Activated CD8-positive, alpha-beta memory T cell treated with anti-CD3 and anti-CD28 coated beads, Interleukin-2, amount 10 ng/mL, durations not matched to agents 7 days and 5 days (primary cell): ENCODE results near the gene PRXL2C. TPM values are rescaled to one million over a fixed set of nuclear protein-coding genes. Genes with fewer than 3 reads are reported as not detected.
A peak's percentile ranks its signal among the peaks of the same experiment; 100 is the strongest.
"Not testable (repeated sequence)": the region's sequence is repeated elsewhere in the genome, so short reads cannot be mapped to it uniquely, and the experiment has no call there.

ENCODE experiments used
- ATAC-seq: fragments of 150-1000 bp; cut with Tn5 transposase; one replicate; pipeline ENCODE4 v1.10.0; 2021; ENCODE audit warnings: moderate library complexity
- CTCF ChIA-PET: fragments of 350-600 bp; sonication (Branson Sonifier 250); formaldehyde crosslinking; loops from one replicate; lab custom pipeline; 2021; ENCODE audit warnings: antibody characterized with exemption; lab: Charles Lee
- DNase-seq: peaks from one replicate; pipeline ENCODE4 v3.0.0-alpha.2; 2020
- H3K27ac Mint-ChIP-seq: one replicate; pipeline ENCODE4 v1.8.0; 2021; ENCODE audit warnings: mild to moderate bottlenecking, mixed read lengths
- H3K27me3 Mint-ChIP-seq: one replicate; pipeline ENCODE4 v1.8.0; 2021; ENCODE audit warnings: mixed read lengths
- H3K36me3 Mint-ChIP-seq: one replicate; pipeline ENCODE4 v1.8.0; 2021; ENCODE audit warnings: mild to moderate bottlenecking, mixed read lengths
- H3K4me1 Mint-ChIP-seq: one replicate; pipeline ENCODE4 v1.8.0; 2021; ENCODE audit warnings: mixed read lengths
- H3K4me3 Mint-ChIP-seq: one replicate; pipeline ENCODE4 v1.8.0; 2021; ENCODE audit warnings: mild to moderate bottlenecking, moderate library complexity, mixed read lengths
- H3K9me3 Mint-ChIP-seq: one replicate; pipeline ENCODE4 v1.8.0; 2022; ENCODE audit warnings: low read depth, mixed read lengths
- total RNA-seq, 2 experiments: library from RNA; stranded (reverse); gene quantifications; one replicate each; pipeline ENCODE4 v1.2.3, GENCODE V29; 2021

PRXL2C gene
- total RNA-seq, 2 experiments from 2014 or later: 7.0 to 10.0 TPM

DNA sequence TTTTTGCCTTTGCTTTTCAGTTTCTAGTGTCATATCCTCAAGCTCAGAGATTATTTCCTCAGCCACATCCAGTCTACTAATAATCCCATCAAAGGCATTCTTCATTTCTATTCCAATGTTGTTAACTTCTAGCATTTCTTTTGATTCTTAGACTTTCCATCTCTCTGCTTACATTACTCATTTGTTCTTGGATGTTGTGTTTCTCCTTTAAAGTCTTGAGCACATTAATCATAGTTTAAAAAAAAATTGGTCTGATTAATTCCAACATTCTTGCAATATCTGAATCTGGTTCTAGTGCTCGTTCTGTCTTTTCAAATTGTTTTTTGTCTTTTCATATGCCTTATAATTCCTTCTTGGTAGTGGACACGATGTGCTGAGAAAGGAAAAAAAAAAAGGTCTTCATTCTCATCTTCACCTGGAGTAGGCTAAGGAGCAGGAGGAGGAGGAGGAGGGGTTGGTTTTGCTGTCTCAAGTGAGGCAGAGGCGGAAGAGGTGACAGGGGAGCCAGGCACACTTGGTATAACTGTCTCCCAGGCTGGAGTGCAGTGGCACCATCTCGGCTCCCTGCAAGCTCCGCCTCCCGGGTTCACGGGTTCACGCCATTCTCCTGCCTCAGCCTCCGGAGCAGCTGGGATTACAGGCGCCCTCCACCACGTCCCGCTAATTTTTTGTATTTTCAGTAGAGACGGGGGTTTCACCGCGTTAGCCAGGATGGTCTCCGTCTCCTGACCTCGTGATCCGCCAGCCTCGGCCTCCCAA, 16.3 kb downstream of the PRXL2C start:
- ATAC-seq (no peak), DNase-seq (no peak)
- CTCF ChIA-PET: no interaction called here
- no peak overlapping the region for H3K4me3 Mint-ChIP-seq
- H3K4me1 Mint-ChIP-seq: no peaks in the 10 kb centered on the region
- H3K9me3 Mint-ChIP-seq: no peaks in the 10 kb centered on the region
- H3K27me3 Mint-ChIP-seq: peaks cover 13% of the 10 kb centered on the region
- H3K27ac Mint-ChIP-seq: no peak overlapping the region
- peaks cover 5% of the 10 kb centered on the region for H3K36me3 Mint-ChIP-seq

DNA sequence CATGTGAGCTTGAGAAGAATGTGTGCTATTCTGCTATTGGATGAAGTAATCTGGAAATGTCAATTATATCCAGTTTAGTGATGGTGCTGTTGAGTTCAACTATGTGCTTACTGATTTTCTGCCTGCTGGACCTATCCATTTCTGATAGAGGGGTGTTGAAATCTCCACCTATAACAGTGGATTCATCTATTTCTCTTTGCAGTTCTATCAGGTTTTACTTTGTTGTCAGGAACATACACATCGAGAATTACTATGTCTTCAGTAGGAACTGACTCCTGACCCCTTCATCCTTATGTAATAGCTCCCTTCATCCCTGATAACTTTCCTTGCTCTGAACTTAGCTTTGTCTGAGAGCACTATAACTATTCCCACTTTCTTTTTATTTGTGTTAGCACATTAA, 18.7 kb downstream of the PRXL2C start:
- Mint-ChIP-seq H3K4me3 (no peak overlapping the region), H3K9me3 (no peaks in the 10 kb centered on the region), H3K36me3 (peaks cover 1% of the 10 kb centered on the region), H3K27ac (no peak overlapping the region), H3K27me3 (peaks cover 19% of the 10 kb centered on the region), H3K4me1 (no peaks in the 10 kb centered on the region)
- CTCF ChIA-PET: interaction anchor here (1.2 to 1.4 kb wide), 2 partner anchors 194 to 319 kb away, joined by 3 to 4 read pairs; no protein-coding TSS in a partner anchor
- no peak for ATAC-seq
- DNase-seq: no peak

DNA sequence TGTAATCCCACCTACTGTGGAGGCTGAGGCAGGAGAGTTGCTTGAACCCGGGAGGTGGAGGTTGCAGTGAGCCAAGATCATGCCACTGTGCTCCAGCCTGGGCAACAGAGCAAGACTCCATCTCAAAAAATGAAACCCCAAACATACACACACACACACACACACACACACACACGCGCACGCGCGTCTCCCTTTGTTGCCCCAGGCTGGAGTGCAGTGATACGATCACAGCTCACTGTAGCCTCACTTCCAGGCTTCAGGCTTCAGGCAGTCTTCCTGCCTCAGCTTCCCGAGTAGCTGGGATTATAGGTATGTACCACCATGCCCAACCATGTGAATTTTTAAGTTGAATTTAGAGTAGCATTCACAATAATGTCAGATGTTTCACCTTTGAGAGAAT, 21.5 kb downstream of the PRXL2C start:
- CTCF ChIA-PET, ATAC-seq, H3K9me3 Mint-ChIP-seq, H3K36me3 Mint-ChIP-seq, H3K27ac Mint-ChIP-seq, H3K4me3 Mint-ChIP-seq, H3K4me1 Mint-ChIP-seq, DNase-seq: not testable (repeated sequence)
- H3K27me3 Mint-ChIP-seq: peaks cover 31% of the 10 kb centered on the region

DNA sequence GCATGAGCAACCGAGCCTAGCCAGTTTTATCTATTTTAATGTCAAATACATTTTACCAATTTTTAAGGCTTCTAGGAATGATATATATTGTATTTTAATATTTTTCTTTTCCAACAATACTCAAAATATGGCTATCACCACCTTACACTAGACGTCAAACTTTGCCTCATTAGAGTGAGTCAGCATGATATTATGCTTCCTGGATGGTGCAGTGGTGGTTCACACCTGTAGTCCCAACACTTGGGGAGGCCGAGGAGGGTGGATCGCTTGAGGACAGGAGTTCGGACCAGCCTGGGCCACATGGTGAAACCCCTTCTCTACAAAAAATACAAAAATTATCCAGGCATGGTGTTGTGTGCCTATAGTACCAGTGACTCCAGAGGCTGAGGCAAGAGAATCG, 28.2 kb downstream of the PRXL2C start:
- CTCF ChIA-PET: no interaction called here
- Mint-ChIP-seq H3K4me1 (no peaks in the 10 kb centered on the region), H3K4me3 (no peak overlapping the region), H3K27ac (no peak overlapping the region), H3K36me3 (no peaks in the 10 kb centered on the region), H3K27me3 (peaks cover 17% of the 10 kb centered on the region), H3K9me3 (no peaks in the 10 kb centered on the region)
- no peak for DNase-seq
- ATAC-seq: no peak

DNA sequence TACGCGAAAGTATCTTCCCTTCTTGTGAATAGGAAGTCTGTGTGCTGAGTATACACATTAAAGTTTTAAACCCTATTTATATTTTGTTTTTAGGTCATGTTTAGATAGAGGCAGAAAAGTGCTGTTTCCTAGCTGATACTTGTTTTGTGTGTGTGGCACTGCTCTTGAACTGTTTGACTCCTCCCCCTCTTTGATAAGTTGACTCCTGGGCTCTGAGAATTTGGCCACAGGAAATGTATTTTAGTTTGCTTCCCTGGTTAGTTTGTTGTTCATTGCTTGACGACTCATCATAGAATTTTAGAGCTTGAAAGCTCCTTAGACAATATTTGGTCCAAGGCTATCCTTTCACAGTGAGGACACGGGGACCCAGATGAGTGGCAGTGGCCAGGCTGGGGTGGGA, 33.5 kb downstream of the PRXL2C start:
- H3K9me3 Mint-ChIP-seq: no peaks in the 10 kb centered on the region
- H3K27me3 Mint-ChIP-seq: peaks cover 41% of the 10 kb centered on the region
- no peak for ATAC-seq
- no peak for DNase-seq
- H3K4me3 Mint-ChIP-seq: no peak overlapping the region
- H3K27ac Mint-ChIP-seq: no peak overlapping the region
- CTCF ChIA-PET: interaction anchor here (1.3 kb wide), 1 partner anchor 10 kb away, joined by 3 read pairs; no protein-coding TSS in a partner anchor
- H3K36me3 Mint-ChIP-seq: no peaks in the 10 kb centered on the region
- peaks cover 7% of the 10 kb centered on the region for H3K4me1 Mint-ChIP-seq

DNA sequence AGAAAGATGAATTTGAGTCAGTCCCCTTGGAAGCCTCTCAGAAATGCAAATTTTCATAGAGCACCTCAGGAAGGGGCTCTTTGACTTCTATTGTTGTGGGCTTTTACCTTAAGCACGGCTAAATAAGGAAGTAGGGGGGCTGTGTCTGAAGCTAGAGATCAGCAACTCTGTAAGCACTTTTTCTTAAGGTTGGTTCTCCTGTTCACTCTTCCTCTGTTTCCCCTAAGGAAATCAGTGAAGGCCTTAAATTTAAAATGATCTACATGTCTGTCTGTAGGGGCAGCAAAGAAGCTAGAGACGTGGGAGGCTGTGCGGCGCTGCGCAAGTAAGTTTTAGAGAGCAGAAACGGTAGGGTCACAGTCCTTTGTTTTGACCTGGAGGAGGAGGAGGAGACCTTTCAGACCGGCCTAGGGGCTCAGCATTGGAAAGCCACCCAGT, 34.3 kb downstream of the PRXL2C start:
- H3K4me3 Mint-ChIP-seq: no peak overlapping the region
- no peaks in the 10 kb centered on the region for H3K36me3 Mint-ChIP-seq
- CTCF ChIA-PET: interaction anchor here (1.3 kb wide), 1 partner anchor 9 kb away, joined by 3 read pairs; no protein-coding TSS in a partner anchor
- H3K4me1 Mint-ChIP-seq: peaks cover 7% of the 10 kb centered on the region
- no peaks in the 10 kb centered on the region for H3K9me3 Mint-ChIP-seq
- peaks cover 44% of the 10 kb centered on the region for H3K27me3 Mint-ChIP-seq
- no peak for ATAC-seq
- no peak for DNase-seq
- H3K27ac Mint-ChIP-seq: no peak overlapping the region

DNA sequence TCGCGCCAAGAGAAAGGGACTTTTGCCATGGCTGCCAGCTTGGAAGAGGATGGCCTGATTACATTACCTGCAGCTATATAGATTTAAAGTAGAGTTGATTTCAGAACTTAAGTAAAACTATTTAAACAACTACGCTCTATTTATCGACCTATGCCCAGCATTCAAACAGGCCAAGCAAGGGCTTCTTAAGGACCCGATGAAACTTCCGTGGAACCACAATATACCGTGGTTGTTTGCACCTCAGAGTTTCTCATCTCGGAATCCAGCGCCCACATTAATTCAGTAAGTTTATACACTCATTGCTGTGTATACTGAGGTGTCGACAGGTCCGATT, 35.0 kb downstream of the PRXL2C start:
- CTCF ChIA-PET: no interaction called here
- peak overlapping the region; percentile 63 for H3K4me3 Mint-ChIP-seq
- H3K9me3 Mint-ChIP-seq: no peaks in the 10 kb centered on the region
- DNase-seq (no peak), ATAC-seq (no peak)
- H3K27me3 Mint-ChIP-seq: peaks cover 48% of the 10 kb centered on the region
- H3K27ac Mint-ChIP-seq: no peak overlapping the region
- H3K36me3 Mint-ChIP-seq: no peaks in the 10 kb centered on the region
- H3K4me1 Mint-ChIP-seq: peaks cover 7% of the 10 kb centered on the region

DNA sequence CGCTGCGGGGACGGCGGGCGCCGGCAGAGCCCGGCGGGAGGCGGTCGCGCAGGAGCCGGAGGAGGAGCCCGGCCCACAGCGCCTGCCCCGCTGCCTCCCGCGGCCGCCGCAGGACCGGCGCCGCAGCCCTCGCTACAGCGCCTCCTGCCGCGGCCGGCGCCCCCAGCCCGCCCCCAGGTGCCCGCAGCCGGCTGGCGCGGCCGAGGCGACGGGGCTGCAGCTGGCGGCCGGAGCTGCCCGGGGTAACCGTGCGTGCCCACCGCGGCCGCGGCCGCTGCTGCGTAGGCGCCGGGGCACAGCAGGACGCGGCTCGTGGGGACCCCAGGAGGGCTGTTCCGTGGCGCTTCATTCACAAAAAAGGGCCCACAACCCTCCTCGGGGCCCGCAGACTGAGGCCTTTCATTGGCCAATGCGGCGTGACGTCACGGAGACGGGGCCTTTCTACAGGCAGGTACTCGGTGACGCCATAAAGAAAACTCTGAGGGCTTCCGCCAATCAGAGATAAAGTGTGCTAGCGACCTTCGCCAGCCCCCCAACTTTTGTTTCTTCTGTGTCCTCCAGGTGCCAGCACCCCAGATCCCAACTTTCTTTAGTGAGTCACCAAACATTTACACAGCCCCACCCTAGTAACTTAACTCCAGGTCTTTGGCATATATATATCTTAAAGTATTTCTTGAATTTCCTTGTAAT, 35.5 kb downstream of the PRXL2C start, which contains the start of gene CDC14B:
Gene CDC14B, minus strand, starts transcription at position 353 of the 690 bp plus-strand sequence. CDS start 465 bp downstream, outside the sequence.
- peak; percentile 87 for ATAC-seq

DNA sequence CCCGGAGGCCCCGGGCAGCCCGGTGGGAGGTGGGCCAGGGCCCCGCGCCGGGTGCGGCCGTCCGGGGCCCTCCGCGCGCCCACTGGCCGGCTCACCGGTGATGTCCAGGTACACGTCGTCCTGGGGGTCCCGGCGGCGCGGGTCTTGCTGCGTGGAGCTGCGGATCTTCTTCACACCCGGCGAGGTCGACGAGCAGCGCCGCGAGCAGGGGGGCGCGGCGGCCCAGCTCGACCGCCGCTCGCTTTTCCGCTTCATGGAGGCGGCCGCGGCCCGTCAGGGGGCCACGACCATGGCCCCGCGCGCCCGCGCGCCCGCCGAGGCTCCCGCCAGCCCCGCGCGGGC, 36.0 kb downstream of the PRXL2C start:
- CTCF ChIA-PET: interaction anchor here (1.1 kb wide), 1 partner anchor 52 kb away, joined by 3 read pairs; no protein-coding TSS in a partner anchor
- ATAC-seq (peak; percentile 9), DNase-seq (no peak)
- Mint-ChIP-seq H3K4me1 (peaks cover 7% of the 10 kb centered on the region), H3K36me3 (no peaks in the 10 kb centered on the region), H3K27ac (no peak overlapping the region), H3K27me3 (peaks cover 53% of the 10 kb centered on the region), H3K4me3 (no peak overlapping the region), H3K9me3 (no peaks in the 10 kb centered on the region)

More for the DNA sequence above, 35.5 kb downstream of the PRXL2C start, which contains the start of gene CDC14B:
- Mint-ChIP-seq H3K36me3 (no peaks in the 10 kb centered on the region), H3K4me3 (peak within 1 kb of the TSS; percentile 63), H3K27me3 (peaks cover 51% of the 10 kb centered on the region), H3K9me3 (no peaks in the 10 kb centered on the region), H3K27ac (no peak within 1 kb of the TSS), H3K4me1 (peaks cover 7% of the 10 kb centered on the region)
- CTCF ChIA-PET: no interaction called here
- DNase-seq: peak; percentile 79

DNA sequence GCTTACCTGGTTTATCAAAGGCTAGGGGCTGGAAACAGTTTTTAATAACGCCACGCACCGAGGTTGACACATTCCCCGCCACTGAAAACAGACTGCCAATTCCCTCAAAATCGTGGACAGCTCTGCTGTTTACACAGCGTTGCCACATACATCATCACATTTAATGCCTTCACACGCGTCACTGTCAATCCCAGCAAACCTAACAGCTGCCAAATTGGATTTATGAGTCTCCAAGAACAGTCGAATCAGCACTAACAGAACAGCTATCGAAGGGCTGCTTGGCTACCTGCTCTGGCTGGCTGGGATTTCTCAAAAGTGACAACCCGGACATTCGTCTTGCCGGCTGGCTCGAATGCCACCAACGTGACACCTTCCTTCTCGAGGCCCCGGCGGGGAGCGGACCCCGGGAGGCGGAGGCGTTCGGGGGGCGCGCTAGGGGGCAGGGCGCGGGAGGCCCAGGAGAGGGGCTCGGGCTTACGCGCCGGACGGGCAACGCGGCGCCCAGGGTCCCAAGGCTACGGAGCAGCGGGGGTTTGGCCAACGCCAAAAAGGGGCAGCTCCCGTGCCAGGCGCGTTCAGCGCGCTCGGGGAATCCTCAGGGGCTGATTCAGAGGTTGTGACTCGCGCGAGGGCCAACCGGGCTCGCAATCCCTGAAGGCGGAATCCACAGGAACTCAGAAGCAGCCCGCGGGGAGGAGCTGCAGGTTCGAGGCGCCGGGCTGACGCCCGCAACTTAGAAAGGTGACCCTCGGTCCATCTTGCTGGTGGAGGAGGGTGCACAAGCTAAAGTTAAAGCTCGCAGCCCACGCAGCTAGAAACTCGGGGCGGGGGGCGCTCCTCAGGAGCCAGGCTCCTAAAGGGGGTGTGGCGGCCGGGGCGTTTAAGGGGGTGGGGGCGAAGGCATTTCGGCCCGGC, 36.7 kb downstream of the PRXL2C start:
- ATAC-seq: no peak
- CTCF ChIA-PET: interaction anchor here (0.6 to 1.1 kb wide), 2 partner anchors 52 to 301 kb away, joined by 3 read pairs; no protein-coding TSS in a partner anchor
- no peak for DNase-seq
- Mint-ChIP-seq H3K4me1 (peaks cover 7% of the 10 kb centered on the region), H3K36me3 (no peaks in the 10 kb centered on the region), H3K9me3 (no peaks in the 10 kb centered on the region), H3K27ac (no peak overlapping the region), H3K4me3 (peak overlapping the region; percentile 20), H3K27me3 (peaks cover 56% of the 10 kb centered on the region)

DNA sequence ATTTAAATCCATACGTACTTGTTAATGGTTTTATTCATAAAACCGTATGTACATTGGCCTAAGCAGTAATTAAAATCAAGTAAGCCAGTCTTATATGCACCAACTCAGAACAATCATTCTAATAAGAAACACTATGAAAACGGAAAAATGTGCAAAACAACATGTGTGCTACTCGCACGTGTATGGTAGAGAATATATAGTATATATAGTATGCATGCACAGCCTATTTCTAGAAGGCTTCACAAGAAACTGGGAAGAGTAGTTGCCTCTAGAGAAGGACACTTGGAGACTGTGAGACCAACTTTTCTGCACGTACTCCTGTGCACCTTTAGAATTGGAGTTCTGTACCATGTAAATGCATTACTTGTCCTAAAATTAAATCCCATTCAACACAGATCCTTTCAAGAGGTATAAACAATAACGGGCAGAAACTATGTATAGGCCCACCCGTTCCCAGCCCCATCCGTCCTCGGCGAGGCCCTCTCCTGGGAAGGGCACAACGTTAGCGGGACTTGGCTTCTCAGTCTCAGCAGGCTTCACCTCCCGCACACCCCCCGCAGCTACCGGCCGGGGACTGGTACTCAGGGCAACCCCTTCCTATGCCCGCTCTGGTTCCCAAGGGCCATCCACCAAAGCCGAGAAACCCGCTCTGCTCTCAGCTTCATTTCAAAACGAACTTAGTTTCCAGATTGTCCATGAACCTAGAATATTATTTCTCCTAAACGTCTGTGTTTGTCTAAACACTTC, 37.5 kb downstream of the PRXL2C start:
- H3K36me3 Mint-ChIP-seq: no peaks in the 10 kb centered on the region
- ATAC-seq (no peak), DNase-seq (no peak)
- H3K4me3 Mint-ChIP-seq: peak overlapping the region; percentile 20
- no peak overlapping the region for H3K27ac Mint-ChIP-seq
- peaks cover 7% of the 10 kb centered on the region for H3K4me1 Mint-ChIP-seq
- peaks cover 64% of the 10 kb centered on the region for H3K27me3 Mint-ChIP-seq
- CTCF ChIA-PET: no interaction called here
- H3K9me3 Mint-ChIP-seq: no peaks in the 10 kb centered on the region

DNA sequence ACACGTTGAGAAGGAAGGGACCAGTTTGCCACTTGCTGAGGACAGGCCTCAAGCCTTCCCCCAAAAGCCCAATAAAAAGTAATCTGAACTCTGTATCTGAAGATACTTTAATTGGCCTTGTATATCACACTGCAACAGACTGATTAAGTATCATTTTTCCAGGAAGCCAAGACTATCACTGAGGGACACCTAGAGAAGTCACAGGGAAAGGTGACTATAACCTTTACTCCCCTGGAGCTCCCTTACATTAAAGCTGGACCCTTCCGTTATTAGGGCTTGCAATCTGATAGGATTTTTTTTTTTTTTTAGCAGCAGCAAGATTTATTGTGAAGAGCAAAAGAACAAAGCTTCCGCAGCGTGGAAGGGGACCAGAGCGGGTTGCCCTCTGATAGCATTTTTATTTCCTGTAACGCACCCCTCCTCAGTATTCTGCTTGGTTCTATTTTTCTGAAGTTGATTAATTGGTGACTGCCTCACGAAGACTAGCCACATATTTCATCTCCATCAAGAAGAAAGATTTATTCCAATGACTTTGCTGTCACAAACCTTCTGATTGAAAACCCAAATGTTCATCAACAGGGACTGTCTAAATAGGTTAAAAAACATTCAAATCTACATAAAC, 38.2 kb downstream of the PRXL2C start:
- Mint-ChIP-seq H3K9me3 (no peaks in the 10 kb centered on the region), H3K27me3 (peaks cover 71% of the 10 kb centered on the region), H3K4me1 (peaks cover 7% of the 10 kb centered on the region), H3K27ac (no peak overlapping the region), H3K36me3 (no peaks in the 10 kb centered on the region), H3K4me3 (no peak overlapping the region)
- ATAC-seq: no peak
- CTCF ChIA-PET: no interaction called here
- DNase-seq: no peak
